22Rv1 (cell line): ENCODE measurements around the gene CFAP68.

Source experiments
- CTCF ChIP-seq: fragments of 450-650 bp; IDR thresholded peaks from 2 replicates; pipeline ENCODE4 v1.5.1; 2017; ENCODE audit warnings: mild to moderate bottlenecking
- ZFX ChIP-seq: fragments of 450-650 bp; IDR thresholded peaks from 2 replicates; pipeline ENCODE4 v1.6.1; 2017; ENCODE audit warnings: antibody characterized with exemption, borderline replicate concordance

GRCh38 chr11:111837366-111837891, 41.9 kb upstream of the CFAP68 start:
- TF ChIP-seq CTCF = no peak
- TF ChIP-seq ZFX = no peak
